SK-N-SH (cell line): ENCODE data around the gene SLC24A3.

ENCODE experiments used
- EP300 ChIP-seq, 2 experiments: IDR thresholded peaks; 2 replicates each; pipeline versions ENCODE4 v1.4.0 to v1.6.1; 2012; ENCODE audit warnings: borderline replicate concordance in 1 of 2, low read depth in 1 of 2, low read length in 1 of 2
- FOXM1 ChIP-seq: IDR thresholded peaks from 2 replicates; pipeline ENCODE4 v1.4.0; 2012; ENCODE audit warnings: low read depth, mild to moderate bottlenecking
- GABPA ChIP-seq: IDR thresholded peaks from 2 replicates; pipeline ENCODE4 v1.4.0; 2012; ENCODE audit warnings: low read depth, mild to moderate bottlenecking
- POLR2AphosphoS5 ChIP-seq: IDR thresholded peaks from 2 replicates; pipeline ENCODE4 v1.6.1; 2012; ENCODE audit warnings: low read depth, low read length
- RAD21 ChIP-seq: IDR thresholded peaks from 2 replicates; pipeline ENCODE4 v1.6.1; 2012; ENCODE audit warnings: mild to moderate bottlenecking, low read length
- RFX5 ChIP-seq: IDR thresholded peaks from 2 replicates; pipeline ENCODE4 v1.6.1; 2012; ENCODE audit warnings: mild to moderate bottlenecking, improper control_type of control experiment, low read length
- TEAD4 ChIP-seq: IDR thresholded peaks from 2 replicates; pipeline ENCODE4 v1.4.0; 2012; ENCODE audit warnings: mild to moderate bottlenecking, borderline replicate concordance; ENCODE audit not compliant: insufficient read depth
- TF ChIP-seq, protein P1 (sequence below): IDR thresholded peaks from 2 replicates; pipeline ENCODE4 v1.4.0; 2012; ENCODE audit warnings: low read depth
- TF ChIP-seq, protein P2 (sequence below): fragments of 150-350 bp; IDR thresholded peaks from 2 replicates; pipeline ENCODE4 v1.6.1; 2017; ENCODE audit warnings: antibody characterized with exemption, low read length, low read depth, borderline replicate concordance
- TF ChIP-seq, protein P3 (sequence below): fragments of 200-600 bp; sonication (generic); IDR thresholded peaks from 2 replicates; pipeline ENCODE4 v1.6.1; 2017; ENCODE audit warnings: antibody characterized with exemption, mild to moderate bottlenecking, moderate library complexity
- TF ChIP-seq, protein P4 (sequence below): IDR thresholded peaks from 2 replicates; pipeline ENCODE4 v1.4.0; 2012; ENCODE audit warnings: low read depth, borderline replicate concordance

DNA sequence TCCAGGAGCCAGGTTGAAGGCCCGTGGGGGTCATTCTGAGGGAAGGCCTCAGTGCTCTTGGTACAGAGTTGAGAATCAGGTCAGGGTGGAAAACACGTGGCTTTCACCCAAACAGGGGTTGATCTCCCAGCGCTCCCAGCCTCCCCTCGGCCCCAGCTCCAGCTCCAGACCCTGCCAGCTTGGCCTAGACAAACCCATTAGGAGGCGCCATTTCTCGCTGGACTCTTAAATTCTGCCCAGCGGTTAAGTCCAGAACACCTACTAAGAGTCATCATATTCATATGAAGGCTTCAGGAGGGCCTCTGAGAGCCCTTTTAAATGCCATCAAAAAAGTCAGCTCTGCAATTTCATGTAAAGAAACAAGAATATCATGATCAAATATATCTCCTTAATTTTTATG is 387.6 kb downstream of the SLC24A3 start:
- TF ChIP-seq RAD21 (no peak), POLR2AphosphoS5 (no peak), GABPA (no peak), EP300 (IDR thresholded peaks at IDR 0.05; ENCODE audit: borderline replicate concordance in 1 of 2, low read depth in 1 of 2, low read length in 1 of 2) (no peak), TEAD4 (no peak), FOXM1 (no peak), RFX5 (no peak)
- TF ChIP-seq, protein P1, sequence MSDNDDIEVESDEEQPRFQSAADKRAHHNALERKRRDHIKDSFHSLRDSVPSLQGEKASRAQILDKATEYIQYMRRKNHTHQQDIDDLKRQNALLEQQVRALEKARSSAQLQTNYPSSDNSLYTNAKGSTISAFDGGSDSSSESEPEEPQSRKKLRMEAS = no peak
- TF ChIP-seq, protein P2, sequence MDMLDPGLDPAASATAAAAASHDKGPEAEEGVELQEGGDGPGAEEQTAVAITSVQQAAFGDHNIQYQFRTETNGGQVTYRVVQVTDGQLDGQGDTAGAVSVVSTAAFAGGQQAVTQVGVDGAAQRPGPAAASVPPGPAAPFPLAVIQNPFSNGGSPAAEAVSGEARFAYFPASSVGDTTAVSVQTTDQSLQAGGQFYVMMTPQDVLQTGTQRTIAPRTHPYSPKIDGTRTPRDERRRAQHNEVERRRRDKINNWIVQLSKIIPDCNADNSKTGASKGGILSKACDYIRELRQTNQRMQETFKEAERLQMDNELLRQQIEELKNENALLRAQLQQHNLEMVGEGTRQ = no peak
- TF ChIP-seq, protein P3, sequence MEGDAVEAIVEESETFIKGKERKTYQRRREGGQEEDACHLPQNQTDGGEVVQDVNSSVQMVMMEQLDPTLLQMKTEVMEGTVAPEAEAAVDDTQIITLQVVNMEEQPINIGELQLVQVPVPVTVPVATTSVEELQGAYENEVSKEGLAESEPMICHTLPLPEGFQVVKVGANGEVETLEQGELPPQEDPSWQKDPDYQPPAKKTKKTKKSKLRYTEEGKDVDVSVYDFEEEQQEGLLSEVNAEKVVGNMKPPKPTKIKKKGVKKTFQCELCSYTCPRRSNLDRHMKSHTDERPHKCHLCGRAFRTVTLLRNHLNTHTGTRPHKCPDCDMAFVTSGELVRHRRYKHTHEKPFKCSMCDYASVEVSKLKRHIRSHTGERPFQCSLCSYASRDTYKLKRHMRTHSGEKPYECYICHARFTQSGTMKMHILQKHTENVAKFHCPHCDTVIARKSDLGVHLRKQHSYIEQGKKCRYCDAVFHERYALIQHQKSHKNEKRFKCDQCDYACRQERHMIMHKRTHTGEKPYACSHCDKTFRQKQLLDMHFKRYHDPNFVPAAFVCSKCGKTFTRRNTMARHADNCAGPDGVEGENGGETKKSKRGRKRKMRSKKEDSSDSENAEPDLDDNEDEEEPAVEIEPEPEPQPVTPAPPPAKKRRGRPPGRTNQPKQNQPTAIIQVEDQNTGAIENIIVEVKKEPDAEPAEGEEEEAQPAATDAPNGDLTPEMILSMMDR = no peak
- TF ChIP-seq, protein P4, sequence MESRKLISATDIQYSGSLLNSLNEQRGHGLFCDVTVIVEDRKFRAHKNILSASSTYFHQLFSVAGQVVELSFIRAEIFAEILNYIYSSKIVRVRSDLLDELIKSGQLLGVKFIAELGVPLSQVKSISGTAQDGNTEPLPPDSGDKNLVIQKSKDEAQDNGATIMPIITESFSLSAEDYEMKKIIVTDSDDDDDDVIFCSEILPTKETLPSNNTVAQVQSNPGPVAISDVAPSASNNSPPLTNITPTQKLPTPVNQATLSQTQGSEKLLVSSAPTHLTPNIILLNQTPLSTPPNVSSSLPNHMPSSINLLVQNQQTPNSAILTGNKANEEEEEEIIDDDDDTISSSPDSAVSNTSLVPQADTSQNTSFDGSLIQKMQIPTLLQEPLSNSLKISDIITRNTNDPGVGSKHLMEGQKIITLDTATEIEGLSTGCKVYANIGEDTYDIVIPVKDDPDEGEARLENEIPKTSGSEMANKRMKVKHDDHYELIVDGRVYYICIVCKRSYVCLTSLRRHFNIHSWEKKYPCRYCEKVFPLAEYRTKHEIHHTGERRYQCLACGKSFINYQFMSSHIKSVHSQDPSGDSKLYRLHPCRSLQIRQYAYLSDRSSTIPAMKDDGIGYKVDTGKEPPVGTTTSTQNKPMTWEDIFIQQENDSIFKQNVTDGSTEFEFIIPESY = no peak
